GM21526 (cell line): ENCODE results near the gene PPP6R3.

Experiments used
- ATAC-seq: cut with Tn5 transposase; IDR thresholded peaks from one replicate; pipeline ENCODE4 v1.9.1; 2021; ENCODE audit warnings: moderate library complexity; ENCODE audit not compliant: unreplicated experiment, low FRiP score

PPP6R3 gene

DNA sequence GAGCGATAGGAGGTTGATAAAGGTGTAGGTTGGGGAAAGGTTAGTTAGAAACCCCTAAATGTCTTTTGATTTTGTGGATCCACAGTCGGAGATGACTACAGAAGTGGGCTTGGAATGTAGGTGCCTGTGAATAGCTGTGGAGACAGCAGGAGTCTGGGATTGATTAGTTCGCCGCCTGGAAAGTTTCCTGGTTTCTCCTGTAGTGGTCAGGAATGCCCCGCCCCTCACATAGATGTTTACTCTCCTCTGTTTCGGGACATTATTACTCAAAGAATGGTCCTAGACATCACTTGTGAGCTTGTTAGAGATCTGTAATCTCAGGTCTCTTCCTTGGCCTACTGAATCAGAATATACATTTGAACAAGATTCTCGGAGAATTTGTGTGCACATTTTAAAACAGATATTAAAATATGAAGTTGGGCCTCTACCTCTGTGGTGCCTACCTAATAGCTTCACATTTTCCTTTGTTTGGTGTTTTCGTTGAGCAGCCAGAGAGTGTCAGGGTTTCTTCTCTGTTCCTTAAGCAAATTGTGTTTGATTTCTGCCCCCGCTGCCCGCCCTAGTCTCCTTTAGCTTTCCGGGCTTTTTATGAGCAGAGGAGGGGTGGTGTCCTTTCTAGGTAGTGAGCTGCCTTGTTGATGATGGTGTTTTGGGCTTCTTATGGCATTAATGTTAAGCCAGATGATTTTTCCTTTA lies 89.4 kb downstream of the PPP6R3 start:
- ATAC-seq: no peak

DNA sequence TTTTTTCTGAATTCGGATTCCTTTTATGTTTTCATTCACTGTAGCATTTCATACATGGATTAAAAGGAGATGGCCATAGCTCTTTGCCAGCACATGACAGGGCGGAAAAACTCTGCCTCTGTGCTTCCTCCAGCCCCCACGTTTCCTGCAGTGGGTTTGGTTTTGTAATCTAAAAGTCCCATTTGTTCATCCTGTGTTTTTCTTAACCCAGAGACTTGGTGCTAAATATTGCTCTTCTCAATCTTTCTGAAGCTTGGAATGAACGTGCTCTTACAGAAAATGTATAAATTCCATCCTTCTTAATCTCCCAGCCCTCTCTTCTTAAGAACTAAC lies 89.9 kb downstream of the PPP6R3 start:
- no peak for ATAC-seq

DNA sequence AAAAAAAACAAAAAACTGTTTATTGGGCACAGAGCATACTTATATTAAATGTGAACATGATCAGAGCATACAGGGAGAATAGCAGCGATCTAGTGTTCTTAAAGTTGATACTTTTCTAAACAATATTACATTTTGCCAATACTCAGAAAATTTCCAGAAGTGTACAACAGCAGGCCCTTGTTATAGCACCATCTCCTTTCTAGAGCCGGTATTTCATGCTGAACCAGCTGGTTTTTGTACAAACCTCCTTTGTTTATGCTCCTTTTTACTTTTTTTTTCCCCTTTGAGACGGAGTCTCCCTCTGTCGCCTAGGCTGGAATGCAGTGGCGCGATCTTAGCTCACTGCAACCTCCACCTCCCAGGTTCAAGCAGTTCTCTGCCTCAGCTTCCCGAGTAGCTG lies 90.7 kb downstream of the PPP6R3 start:
- no peak for ATAC-seq

DNA sequence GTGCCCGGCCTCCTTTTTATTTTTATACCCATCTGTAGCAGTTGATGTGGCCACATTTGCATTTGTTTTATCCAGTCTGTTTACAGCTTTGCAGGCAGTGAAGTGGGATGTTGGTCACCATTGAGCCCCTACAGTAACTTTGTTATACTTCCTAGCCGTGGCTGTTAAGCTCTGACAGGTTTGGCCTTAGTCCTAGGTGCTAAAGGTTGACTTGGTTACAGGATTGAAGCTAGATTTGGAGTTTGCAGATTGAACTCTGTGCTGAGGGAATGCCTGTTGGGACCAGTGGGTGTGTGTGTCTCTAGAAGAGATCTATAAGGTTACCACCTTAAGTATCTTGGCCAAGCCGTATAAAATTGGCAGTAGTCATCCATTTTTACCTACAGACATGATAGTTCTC lies 91.2 kb downstream of the PPP6R3 start:
- no peak for ATAC-seq

DNA sequence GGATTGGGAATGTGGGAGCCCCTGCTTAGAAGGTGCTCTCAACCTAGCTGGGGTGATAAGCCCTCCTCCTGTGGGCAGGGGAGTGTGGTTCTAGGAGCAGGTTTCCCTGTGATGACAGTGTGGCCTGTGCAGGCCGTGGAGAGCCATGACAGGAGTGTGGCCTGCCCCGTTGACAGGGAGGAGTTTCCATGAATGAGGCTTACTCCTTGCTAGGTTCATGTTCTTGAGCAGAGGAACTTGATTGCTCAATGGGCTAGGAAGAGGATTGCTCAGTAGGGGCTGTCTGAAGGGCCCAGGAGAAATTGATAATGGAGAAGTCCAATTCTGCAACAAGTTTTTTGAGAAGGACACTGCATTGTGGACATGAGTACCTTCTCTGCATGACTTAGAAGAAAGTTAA lies 92.0 kb downstream of the PPP6R3 start:
- no peak for ATAC-seq

DNA sequence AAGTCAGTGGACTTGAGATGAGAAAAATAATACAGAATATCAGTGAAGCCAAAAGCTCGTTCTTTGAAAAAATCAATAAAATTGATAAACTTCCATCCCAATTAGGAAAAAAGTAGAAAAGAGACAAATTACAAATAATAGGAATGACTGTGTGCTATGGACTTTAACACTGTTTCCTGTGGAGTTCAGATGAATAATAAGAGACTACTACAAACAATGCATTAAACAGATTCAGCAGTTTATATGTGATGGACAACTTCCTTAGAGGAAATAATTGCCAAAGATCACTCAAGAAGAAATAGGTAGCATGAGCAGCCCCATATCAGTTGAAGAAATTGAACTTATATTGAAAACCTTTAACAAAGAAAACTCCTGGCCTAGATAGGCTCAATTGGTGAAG lies 99.7 kb downstream of the PPP6R3 start:
- no peak for ATAC-seq

DNA sequence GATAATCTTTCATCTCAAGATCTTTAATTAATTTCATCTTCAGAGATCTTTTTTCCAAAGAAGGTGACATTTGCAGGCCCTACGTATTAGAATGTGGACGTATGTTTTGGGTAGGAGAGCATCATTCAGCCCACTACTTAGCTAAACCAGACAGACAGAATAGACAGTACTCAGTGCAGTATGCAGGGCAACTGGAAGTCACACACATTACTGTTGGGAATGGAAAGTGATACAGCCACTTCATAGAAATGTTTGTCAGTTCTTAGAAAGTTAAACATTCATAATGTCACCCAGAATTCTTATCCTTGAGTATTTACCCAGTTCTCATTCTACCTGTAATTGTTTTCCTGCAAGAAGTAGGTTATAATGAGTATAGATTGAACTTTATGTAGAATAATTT lies 102.9 kb downstream of the PPP6R3 start:
- no peak for ATAC-seq

DNA sequence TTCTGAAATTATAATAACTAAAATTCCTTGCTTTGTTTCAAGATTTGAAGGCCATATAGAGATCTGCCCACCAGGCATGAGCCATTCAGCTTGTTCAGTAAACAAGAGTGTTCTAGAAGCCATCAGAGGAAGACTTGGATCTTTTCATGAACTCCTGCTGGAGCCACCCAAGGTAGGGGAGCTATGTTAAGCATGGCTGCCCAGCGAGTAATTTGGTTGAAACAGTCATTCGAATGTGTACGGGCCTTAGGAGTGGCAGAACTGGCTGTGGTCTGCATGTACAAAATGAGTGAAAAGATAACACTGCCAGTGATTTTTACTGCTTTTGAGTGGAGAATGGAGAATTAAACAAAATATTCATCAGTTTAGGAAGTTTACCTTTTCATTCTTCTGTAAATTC lies 103.7 kb downstream of the PPP6R3 start:
- ATAC-seq: no peak

DNA sequence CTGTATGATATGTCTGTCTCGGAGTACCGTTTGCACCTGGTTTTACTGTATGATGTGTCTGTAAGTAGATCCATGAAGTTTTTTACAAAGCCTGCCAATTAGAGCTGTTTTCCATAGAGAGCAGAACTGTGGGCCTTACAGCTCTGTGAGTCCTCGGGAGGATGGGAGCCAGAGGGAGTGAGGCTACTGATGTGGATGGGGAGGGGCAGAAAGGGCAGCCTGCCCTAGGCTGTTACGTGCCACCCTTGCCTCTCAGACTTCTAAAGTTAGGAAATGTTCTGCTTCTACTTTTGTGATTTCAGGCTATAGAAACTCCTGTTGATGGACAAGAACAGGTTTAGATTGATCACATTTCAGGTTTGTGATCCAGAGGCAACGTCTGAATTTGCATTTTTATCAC lies 105.2 kb downstream of the PPP6R3 start:
- no peak for ATAC-seq

DNA sequence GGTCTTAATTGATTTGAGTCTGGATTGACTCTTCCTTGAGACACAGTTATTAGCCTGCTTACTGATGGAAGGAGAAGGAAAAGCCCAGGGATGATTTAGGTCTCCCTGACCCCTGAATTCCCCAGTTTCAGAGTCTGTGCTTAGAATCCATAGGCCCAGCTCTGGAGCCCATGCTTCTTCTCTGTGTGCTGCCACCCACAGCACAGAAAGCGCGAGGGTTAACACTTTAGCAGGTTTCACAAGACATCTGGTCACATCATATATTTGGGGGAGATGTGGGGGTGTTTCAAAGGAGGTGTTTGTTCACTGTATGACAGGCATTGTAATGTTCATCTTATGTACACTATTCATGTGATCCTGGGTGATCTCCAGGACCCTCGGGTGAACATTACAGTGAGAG lies 107.0 kb downstream of the PPP6R3 start:
- ATAC-seq: no peak

DNA sequence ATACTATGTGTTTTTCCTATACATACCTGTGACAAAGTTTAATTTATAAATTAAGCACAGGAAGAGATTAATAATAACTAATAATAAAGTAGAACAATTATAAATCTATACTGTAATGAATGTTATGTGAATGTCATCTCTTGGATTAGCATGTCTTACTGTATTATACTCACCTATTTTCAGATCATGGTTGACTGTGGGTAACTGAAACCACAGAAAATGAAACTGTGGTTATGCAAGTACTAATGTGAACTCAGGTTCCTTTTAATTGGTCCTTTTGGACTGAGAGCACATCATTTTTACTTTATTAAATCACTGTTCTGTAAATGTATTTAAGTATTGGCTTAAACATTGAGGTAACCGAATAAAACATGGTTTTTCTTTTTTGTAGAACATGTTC lies 108.8 kb downstream of the PPP6R3 start:
- no peak for ATAC-seq

DNA sequence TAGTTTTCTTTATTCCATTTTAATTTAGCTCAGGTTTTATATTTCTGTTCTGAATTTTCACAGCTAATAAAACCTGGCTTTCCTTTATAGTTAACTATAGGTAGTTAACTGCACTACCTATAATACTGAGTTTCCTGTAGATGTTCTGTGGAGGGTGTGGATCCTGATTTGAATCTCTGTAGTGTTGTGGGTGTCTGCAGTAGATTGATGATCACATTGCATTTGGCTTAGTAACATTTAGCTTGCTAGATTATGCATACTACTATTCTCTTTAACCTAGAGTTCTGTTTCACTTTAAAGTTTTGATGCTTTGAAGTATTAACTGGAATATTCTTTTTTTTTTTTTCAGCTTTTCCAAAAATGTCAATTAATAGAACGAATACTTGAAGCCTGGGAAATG lies 110.1 kb downstream of the PPP6R3 start:
- no peak for ATAC-seq

DNA sequence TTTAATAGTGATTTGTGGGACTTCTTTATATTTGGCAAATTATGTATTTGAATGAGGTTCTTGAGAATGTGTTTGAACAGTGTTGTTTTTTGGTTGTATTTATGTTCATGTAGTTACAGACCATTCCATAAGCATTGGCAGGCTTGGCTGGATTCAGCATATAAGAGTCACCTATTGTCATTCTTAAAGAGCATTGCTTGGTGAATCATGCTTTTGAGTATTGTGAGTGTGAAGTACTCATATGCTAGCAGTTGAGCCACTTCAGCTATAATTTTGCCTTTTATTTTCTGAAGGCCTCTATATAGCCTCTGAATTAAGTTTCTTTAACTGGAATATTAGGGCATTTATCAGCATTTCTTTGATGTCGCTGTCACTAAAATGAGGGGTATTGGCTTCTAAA lies 113.8 kb downstream of the PPP6R3 start:
- ATAC-seq: no peak

DNA sequence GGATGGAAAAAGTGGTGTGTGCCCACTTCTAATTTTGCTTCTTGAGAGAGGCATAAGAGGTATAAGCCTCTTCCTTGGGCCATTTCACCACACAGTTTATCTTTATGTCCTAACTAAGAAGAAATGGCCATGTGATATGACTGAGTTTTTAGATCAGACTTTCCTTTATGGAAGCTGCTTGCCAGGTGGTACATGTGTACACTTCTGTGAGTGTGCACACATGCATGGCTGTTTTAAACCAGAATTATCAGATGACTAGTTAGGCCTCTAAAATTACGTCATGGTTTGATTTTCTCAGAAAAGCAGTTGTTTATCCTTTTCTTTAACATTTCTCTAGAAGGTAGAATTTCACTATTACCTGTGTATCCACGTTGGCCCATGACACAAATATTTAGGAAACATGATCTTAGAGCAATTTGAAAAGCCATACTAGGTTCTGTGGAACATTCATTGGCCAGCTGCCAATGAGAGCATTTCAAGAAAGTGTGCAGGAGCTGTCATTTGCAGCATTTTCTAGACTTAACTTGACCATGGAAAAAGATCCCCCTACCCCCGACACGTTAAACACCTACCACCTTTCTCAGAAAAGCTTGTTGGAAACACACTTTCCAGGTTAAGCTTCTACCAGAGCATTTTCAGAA lies 114.6 kb downstream of the PPP6R3 start:
- no peak for ATAC-seq

DNA sequence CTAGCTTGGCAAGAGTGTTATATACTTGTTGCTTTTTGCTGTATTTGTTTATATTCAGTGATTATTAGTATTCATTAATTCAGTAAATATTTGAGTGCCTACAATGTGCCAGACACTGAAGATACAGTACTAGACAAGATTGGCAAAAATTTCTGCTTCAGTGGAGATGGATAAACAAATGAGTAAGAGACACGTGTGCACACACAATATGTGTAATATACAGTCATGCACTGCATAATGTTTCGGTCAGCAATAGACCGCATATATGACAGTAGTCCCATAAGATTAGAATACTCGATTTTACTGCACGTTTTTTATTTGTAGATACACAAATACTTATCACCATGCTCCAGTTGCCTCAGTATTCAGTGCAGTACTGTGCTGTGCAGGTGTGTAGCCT lies 118.9 kb downstream of the PPP6R3 start:
- no peak for ATAC-seq

DNA sequence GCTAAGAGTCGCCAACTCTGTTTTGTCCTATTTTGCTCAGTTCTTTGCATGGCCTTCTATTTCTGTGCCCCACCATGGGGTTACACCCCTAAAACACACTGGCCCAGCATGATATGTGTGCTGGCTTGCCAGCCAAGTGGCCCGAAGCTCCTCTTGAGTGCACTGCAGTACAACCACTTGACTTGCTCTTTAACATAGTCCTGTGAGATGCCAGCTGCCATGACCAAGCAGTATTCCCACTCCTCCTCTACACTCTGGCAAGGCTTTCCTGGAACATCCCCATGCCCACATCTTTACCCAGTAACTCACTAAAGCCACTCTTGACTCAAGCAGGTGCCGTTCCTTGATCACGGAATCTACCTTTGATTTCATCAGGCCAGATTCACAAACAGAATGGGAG lies 120.9 kb downstream of the PPP6R3 start:
- no peak for ATAC-seq

DNA sequence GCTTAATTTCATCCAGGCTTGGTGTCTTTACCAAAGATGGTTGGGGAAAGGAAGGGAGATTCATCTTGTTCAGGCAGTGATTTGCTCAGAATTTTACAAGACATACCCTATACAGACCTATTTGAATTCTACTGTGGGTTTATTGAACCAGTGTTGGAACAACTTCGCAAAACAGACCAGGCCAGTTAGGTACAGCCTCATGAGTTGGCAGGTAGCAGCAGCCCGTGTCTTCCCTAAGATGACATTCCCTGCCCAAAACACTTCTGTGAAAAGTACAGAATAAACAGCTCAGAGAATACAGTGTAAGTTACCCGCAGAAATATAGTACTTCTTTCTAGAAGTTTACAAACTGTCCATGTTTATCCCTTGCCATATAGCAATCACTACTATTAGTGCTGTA lies 121.3 kb downstream of the PPP6R3 start:
- no peak for ATAC-seq

DNA sequence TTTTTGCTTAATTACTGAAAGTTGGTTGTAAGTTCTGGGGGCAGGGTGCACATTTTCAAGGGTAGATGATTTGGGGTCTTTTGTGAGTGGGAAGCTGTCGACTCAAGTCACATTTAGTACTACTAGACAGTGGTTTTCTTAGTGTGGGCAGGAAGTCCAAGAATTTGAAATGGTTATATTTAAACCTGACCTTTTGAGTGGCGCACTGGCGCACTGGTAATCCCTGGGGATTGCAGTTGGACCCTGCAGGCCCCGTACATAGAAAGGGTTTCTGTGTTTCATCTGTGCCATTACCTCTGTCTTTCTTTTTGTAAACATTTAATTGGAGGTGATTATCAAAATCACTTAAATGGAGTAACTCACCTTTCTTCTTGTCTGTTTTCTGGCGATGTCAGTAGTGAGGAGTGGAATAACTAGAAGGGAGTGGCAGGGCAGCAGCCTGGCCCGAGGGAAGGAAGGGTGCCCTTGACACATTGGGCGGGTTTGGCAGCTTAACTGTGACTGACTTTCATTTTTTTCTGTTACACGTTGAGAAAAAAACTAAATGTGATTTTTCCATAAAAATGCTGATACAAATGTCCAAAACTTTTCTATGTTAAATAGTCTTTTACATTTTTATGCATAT lies 122.0 kb downstream of the PPP6R3 start:
- no peak for ATAC-seq

DNA sequence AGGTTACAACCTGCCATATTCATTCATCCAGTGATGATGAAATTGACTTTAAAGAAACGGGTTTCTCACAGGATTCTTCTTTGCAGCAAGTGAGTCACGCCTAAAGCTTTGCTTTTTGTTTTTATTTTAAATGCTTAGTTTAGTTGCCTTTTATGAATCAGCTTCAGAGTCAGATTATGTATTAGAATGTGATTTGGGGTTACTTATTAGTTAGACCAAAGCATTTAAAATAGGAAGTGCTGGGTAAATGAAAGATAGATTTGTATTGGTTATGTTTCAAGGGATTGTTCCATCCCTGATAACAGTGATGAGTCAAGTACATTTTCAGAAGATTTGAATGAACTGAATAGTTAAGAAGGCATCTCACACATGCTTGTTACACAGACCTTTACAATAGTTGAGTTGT lies 122.5 kb downstream of the PPP6R3 start:
- ATAC-seq: no peak

DNA sequence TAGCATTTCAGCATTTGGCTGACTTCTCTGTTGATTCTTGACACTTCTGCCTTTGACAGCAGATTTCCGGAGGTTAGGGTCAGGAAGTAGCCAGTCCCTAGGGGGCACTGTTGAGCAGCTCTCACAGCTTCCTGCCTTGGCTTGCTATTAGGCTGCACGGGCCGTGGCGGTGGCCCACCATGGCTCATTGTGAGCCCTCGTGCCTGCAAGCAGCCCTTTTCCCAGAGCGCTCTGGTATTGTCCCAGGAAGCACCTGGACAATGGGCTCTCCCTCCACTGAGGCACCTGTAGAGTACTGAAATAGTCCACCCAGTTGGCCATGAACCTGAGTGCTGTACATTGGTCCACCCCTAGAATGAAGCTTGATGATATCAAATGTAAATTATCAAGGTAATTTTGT lies 123.5 kb downstream of the PPP6R3 start:
- no peak for ATAC-seq

DNA sequence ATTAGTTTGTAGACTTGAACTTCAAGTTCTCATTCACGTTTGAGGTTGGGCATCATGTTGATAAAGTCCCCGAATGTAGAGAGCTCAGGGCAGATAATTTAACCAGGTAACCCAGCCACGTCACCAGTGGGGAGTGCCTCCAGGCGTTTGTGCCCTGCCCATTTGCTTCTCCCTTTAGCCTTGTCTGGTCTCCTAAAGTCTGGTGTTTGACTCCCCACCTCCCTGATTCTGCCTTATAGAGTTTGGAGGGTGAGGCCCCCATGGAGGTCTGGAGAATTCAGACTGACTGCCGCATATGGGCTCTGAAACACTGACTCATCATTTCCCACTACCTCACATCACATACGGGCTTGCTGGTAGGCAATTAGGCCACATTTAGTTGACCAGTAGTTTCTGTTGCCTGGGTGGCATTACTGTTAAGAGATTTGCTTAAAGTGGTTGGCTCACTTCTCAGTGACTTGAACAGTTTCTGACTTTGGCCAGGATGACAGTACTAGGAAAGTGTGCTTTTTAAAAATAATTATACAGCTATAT lies 124.5 kb downstream of the PPP6R3 start:
- no peak for ATAC-seq
